CD4-positive, alpha-beta T cell treated with Interleukin-2 at 100 ng/mL for 4 hours (primary cell): Measurements from ENCODE around the gene PROKR1.
"Not testable (repeated sequence)": the region's sequence is repeated elsewhere in the genome, so short reads cannot be mapped to it uniquely, and the experiment has no call there.

Experiments
- DNase-seq: peaks from one replicate; pipeline ENCODE4 v3.0.0-alpha.2; 2020; ENCODE audit warnings: low spot score

PROKR1 gene

DNA sequence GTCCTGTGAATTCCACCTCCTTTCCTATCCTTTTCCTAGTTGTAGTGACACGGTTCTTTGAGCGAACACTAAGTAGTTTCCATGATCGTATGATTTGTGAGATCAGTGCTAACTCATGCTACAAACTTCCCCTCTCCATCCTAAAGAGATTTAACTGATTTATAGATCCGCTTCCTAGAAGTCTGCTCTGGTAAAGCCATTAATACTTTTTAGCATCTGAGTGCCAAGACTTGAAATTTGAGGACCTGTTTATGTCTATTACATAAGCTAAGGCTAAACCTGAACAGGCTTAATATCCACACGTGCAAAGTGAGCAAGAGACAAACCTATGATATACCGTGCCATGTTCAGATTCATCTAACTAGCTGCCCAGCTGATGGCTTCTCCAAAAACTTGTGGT lies 14.9 kb downstream of the PROKR1 start:
- DNase-seq = no peak

DNA sequence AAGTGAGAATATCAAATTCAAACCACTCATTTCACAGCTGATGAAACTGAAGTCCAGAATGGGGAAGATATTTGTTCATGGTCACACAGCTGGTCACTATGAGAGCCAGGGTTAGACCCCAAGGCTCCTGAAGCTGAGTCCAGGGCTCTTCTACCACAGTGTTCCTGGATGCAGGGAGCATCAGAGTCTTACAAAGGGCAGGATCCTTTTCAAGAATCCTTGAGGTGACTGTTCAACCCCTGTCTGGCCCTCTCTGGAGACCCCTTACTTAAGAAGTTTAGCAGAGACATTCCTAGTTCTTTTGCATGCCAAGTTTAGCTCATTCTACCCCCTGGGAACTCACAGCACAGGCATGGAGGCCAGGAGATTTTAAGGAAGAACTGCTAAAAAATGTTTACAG lies 15.7 kb downstream of the PROKR1 start:
- DNase-seq = no peak

DNA sequence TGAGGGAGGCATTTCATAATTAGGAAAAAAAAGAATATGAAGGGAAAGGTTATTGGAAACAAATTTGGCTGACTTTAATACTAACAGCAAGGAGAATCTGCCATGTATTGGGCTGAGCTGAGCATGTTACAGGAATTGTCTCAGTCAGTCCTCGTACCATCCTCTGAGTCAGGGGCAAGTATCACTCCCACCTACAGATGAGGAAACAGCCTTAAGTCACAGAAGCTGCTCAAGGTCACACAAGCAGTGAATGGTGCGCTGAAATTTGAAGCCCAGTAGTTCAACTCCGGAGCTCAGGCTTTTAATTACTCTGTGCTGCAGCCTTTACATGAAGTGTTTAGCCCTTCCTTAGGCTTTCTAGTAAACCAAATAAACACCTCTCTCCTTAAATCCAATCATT lies 17.3 kb downstream of the PROKR1 start:
- DNase-seq = no peak

DNA sequence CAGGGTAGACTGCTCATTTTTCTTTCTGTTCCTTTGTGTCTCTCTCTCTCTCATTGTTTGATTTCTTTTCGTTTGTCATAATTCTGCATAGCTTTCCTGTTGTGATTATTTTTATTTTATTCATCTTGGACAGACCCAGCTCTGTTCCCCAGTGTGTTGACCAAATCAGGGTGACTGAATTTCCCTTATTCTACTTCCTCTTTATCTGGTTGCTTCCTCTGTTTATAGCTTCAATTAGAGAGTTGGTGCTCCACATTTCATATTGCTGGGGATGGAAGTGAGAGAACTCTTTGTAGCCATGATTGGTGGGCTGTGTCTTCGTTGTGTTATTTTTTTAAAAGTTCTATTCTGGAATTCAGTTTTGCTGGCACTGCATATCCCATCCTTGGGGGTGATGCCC lies 19.1 kb downstream of the PROKR1 start:
- DNase-seq = no peak

DNA sequence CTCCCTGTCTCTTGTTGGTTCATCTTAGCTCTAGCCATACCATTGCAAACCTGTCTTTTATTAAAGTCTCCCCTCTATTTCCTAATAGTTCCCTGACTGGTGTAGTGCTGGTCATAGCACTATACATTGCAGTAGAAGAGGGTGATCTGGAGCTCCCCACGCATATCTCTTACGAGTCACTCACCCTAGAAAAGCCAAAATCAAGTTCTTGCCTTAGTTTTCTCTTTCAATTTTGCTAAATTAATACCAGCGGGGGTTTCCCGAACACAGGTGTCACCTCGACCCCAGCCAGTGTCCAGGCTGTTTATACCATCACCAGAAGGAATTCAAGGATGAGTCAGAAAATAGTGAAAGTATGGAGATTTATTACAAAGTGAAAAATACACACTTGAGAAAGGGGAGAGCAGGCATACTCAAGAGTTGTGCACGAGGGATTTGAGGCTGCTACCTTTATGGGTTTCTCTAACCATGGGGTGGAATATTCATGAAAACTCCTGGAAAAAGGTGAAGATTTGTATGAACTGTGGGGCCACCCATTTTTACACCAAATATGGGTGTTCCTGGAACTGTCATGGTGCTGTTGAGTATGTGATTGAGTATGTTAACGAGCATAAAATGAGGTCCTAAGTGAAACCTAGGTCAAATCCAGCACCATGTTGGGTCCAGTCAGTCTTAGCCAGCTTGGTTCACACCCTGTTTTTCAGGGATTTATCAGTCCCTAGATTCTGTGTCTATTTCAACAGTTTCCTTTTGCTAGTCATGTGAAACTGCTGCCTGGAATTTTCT lies 20.2 kb downstream of the PROKR1 start:
- no peak for DNase-seq

DNA sequence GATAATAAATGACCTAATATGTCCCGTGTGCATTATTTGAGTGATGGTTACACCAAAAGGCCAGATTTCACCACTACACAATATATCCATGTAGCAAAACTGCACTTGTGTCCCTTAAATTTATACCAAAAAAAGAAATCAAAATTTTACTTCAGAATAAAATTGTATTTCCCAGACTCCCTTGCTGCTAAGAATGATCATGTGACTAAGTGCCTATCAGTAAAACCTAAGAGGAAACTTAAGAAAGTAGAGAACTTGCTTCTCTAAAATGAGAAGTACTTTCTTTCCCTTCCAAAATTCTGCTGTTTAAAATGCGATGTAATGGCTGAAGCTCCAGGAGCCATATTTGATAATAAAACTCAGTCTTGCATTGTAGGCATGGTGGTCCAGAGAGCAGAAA lies 24.0 kb downstream of the PROKR1 start:
- DNase-seq = no peak

DNA sequence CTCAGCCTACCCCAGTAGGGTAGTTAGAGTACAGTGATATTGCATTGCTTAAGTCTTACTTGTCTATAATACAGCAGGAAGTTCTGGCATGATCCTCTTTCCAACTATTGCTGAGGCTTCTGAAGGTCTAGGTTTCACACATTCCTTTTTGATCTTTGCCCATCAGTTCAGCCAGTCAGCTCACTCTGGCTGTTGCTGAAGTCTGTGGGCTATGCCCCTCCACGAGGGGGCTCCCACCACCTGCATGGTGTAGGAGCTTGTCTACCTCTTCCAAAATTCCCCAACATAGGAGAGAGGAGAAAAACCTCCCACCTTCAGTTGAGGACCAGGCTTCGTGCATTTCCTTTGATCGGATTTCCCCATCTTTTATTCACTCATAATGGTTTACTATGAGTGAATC lies 26.3 kb downstream of the PROKR1 start:
- no peak for DNase-seq

DNA sequence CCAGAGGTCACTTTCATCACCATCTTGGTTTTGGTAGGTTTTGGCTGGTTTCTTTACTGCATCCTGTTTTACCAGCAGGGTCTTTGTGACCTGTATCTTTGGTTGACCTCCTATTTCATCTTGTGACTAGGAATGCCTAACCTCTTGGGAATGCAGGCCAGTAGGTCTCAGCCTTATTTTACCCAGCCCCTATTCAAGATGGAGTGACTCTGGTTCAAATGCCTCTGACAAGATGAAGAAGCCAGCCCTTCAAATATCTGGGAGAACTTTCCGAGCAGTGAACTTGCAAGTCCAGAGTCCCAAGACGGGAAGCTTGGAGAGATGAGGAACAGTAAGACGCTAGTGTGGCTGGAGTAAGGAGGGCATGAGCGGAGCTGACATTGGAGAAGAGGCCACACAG lies 28.6 kb downstream of the PROKR1 start:
- no peak for DNase-seq

DNA sequence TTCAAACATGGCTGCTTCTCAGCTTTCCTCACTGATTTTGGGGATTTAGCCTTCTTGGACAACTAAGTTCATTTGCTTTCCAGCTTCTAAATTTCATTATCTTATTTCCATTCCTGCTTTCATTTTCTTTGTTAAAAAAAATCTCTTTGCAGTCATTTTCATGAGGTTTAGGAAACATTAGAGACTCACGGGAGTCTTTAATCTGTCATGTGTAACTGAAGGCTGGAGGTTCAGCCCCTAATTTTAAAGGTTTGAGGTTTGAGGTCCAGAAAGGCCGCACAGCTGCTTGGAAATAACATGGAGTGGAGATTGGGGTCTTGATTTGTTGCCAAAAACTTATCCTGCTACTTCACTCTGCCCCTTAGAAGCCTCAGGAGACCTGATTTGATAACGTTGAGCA lies 30.3 kb downstream of the PROKR1 start:
- no peak for DNase-seq

DNA sequence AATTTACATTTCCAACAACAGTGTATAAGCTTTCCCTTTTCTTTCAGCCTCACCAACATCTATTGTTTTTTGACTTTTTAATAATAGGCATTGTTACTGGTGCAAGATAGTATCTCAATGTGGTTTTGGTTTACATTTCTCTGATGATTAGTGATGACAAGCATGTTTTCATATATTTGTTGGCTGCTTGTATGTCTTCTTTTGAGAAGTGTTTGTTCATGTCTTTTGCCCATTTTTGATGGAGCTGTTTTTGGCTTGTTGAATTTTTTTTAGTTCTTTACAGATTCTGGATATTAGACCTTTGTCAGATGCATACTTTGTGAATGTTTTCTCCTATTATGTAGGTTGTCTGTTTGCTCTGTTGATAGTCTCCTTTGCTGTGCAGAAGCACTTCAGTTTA lies 32.1 kb downstream of the PROKR1 start:
- DNase-seq = no peak

DNA sequence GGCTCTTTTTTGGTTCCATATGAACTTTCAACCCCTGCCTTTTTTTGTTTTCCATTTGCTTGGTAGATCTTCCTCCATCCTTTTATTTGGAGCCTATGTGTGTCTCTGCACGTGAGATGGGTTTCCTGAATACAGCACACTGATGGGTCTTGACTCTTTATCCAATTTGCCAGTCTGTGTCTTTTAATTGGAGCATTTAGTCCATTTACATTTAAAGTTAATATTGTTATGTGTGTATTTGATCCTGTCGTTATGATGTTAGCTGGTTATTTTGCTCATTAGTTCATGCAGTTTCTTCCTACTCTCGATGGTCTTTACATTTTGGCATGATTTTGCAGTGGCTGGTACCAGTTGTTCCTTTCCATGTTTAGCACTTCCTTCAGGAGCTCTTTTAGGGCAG lies 34.5 kb downstream of the PROKR1 start:
- DNase-seq = not testable (repeated sequence)

DNA sequence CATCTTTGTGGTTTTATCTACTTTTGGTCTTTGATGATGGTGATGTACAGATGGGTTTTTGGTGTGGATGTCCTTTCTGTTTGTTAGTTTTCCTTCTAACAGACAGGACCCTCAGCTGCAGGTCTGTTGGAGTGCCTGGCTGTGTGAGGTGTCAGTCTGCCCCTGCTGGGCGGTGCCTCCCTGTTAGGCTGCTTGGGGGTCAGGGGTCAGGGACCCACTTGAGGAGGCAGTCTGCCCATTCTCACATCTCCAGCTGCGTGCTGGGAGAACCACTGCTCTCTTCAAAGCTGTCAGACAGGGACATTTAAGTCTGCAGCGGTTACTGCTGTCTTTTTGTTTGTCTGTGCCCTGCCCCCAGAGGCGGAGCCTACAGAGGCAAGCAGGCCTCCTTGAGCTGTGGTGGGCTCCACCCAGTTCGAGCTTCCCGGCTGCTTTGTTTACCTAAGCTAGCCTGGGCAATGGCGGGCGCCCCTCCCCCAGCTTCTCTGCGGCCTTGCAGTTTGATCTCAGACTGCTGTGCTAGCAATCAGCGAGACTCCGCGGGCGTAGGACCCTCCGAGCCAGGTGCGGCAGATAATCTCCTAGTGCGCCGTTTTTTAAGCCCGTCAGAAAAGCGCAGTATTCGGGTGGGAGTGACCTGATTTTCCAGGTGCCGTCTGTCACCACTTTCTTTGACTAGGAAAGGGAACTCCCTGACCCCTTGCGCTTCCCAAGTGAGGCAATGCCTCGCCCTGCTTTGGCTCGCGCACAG lies 36.0 kb downstream of the PROKR1 start:
- peak; percentile 3 for DNase-seq

DNA sequence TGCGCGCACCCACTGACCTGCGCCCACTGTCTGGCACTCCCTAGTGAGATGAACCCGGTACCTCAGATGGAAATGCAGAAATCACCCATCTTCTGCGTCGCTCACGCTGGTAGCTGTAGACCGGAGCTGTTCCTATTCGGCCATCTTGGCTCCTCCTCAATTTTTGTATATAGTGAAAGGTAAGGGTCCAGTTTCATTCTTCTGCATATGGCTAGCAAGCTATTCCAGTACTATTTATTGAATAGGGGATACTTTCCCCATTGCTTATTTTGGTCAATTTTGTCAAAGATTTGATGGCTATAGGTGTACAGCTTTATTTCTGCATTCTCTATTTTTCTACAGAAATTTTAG lies 36.5 kb downstream of the PROKR1 start:
- DNase-seq = not testable (repeated sequence)

DNA sequence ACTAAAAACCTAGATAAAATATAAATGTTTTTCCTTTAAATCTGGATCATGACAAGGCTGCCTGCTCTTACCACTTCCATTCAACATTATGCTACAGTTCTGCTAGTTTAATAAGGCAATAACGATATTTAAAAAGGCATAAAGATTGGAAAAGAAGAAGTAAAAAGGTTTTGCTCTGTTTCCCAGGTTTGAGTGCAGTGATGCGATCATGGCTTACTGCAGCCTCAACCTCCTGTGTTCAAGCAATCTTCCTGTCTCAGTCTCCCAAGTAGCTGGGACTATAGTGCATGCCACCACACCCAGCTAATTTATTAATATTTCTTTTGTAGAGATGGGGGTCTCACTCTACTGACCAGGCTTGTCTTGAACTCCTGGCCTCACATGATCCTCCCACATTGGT lies 40.8 kb downstream of the PROKR1 start:
- no peak for DNase-seq

DNA sequence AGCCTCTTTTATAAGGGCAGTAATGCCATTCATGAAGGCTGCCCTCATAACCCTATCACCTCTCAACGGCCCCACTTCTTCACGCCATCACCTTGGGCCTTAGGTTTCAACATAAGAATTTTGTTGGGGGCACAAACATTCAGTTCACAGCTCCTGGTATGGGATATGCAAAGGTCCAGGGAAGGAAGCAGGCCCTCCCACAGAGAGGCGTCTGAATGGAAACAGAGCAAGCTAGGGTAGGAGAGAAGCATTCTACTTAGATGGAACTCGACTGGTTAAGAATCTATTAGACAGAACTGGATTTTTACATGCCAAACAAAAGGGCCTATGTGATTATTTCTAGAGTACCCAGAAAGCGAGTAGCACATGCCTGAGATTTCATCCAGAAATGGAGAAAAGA lies 42.8 kb downstream of the PROKR1 start:
- DNase-seq = no peak

DNA sequence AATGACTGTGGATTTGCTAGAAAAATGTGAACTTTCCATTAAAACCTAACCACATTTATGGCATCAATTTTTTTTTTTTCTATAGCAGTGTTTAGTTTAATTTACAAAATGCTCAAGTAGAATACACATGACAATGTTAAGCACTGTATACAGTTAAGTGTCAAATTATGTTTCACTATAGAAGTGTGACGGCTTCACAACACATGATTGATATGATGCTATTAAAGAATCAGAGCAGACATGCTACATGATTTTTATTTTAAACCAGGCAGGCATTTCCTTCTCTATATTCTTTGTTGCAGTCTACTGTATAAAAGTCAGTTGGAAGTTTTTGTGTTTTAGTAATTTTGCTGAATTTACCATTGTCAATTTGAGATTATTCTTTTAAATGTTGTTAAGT lies 43.6 kb downstream of the PROKR1 start:
- no peak for DNase-seq

DNA sequence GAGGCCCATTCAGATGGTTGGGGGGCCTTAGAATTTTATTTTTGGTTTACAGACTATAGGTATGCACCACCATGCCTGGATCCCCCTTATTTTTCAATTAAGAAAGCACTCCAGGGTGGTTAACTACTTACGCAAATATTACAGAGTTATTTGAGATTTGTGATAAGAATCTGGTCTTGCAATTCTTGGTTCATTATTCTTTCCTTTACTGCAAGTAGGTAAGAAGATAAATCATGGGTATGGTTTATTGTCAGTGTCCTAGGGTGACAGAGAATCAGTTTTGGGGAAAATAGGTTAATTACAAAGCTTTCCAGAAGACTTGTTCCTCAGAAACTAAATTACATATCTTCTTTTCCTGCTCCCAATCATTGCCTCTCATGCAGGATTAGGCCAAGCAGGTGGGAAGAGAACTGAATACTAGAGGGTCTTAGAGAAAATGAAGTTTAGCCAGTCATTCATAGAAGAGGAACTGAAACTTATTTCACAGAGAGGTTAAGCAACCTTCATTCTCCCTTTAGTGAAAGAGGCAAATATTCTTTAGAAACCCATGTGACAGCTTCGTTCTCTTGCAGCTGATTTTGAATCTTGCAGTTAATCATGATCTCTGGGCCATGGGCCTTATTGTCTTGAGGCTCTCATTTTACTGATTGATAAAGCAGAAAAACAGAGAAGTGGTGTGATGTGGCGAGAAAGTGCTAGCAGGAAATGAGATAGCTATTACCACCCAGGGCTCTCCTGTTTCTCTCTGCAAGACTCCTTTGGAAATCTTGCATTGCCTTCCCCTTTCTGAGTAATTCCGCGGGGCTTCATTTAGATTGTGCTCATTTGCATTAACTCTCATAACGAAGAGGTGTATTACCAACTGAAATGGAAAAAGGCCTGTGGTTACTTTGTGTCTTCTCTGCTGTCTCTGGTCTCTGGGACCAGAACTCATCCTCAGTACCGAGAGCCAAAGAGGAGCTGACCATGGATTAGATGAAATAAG lies 46.5 kb downstream of the PROKR1 start:
- DNase-seq = no peak

DNA sequence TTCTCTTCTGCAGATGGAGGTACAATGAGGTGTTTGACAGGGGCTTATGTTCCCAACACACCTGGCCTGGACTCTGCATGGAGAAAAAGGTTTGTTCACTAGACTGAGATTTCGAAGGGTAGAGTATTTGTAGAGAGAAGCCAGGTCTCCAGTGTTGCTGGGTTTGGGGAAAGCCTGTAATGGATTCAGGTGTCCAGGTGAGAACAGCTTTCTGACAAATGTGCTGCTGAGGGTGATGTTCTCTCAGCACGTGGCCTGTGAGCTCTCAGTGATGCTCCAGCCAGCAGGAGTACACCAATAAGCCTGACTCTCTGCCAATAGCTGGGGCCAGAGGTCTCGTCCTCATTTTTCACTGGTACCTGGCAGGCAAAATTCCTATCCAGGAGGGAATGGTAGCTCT lies 47.5 kb downstream of the PROKR1 start:
- no peak for DNase-seq

DNA sequence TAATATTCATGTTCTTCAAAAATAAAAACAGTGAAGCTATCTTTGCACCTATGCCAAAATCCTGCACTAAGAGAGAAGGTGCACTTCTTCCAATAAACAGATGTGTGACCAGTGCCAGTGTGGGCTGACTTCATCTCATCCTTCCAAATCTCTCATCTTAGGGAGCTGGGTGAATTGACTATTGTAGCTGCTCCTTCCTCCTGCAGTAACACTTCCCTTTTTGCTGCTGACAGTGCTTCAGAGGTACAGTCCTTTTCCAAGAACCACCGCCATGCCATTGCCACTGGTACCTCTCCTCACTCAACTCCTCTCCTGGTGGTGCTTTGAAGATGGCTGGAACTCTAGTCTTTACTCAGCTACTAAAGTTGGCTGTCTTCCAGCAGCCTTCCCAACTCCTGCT lies 49.1 kb downstream of the PROKR1 start:
- DNase-seq = no peak

DNA sequence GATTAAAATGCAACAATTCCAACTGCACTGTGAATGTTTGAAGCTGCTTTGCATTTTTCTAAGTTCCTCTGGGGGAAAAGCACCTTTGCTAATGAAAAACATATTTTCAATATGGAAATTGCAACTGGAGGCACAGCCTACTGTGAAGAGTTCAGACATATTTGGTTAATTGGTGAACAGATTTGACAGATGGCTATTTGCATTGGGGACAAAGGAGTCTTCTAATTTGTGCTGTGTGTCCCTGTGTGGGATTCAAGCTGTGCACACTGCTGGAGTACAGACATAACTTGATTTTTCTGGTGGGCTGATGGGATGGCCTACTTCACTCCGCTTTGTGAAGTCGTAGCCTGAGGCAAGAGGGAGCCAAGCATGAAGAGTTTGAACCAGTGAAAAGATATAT lies 50.6 kb downstream of the PROKR1 start:
- DNase-seq = no peak

DNA sequence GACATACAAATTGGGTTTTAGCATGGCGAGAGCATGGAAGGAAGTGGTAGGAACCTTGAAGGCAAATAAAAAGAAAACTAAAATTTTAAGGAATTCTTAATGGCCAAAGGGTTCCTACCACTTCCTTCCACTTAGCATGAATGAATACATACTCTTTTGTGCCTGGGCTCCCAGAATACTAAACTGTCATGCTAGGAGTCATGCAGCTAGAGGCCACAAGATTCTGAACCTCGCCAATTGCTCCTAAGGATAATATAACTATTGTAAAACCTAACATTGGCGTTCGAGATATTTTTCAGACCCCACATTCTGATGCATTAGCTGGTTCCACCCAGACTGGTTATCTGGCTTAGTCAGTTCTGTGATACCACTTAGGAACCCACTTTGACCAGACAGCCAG lies 52.6 kb downstream of the PROKR1 start:
- no peak for DNase-seq

DNA sequence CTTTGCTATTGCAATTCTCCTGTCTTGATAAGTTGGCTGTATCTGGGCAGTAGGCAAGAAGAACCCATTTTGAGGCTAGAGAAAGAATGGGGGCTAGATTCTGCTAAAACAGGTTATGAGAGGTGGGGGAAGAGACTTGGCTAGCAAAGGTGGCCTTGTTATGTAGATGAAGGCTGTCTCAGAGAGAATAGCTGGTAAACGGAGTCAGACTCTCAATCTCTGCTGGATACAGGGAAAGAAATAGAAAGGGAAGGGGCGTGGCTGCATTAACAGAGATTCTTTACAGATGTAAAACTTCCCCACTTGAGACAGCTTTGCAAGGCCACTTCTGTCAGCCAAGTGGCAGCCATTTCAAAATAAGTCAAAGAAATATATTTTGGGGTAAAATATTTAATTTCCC lies 53.2 kb downstream of the PROKR1 start:
- no peak for DNase-seq
